K562 (cell line): Measurements from ENCODE around the gene NXF2.
"Not testable (repeated sequence)": the region's sequence is repeated elsewhere in the genome, so short reads cannot be mapped to it uniquely, and the experiment has no call there.

Experiments
- CHCHD3 ChIP-seq: fragments of 250-450 bp; sonication (Bioruptor Pico); IDR thresholded peaks from 2 replicates; pipeline ENCODE4 v2.1.2; 2022; ENCODE audit warnings: mild to moderate bottlenecking
- SIX5 ChIP-seq, 2 experiments: IDR thresholded peaks; 2 replicates each; pipeline ENCODE4 v1.6.1; 2011; ENCODE audit warnings: low read length in 2 of 2, borderline replicate concordance in 1 of 2, low read depth in 1 of 2, mild to moderate bottlenecking in 1 of 2, moderate library complexity in 1 of 2; ENCODE audit not compliant: insufficient read depth in 1 of 2
- TF ChIP-seq, protein P1 (sequence below): fragments of 150-350 bp; conservative IDR thresholded peaks from 2 replicates; pipeline ENCODE4 v1.6.1; 2014; ENCODE audit warnings: low read length

DNA sequence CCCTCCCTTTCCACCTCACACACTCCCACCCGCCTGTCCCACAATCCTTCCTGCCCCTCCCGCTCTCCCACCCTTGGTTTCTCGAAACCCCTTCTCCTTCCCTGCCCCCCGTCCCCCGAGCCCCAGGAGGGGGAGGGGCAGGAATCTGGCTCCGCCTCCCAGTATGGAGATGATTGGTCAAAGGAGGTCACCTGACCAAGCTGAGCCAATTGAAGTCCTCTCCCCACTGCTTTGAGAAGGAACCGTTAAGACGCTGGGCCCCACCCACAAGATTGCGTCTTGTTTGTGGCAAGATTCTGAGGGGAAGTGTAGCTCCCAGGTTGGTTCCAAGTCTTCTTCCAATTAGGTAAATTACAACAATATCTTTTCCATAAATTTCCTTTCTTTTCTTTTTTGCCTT is at the start of gene NXF2:
- TF ChIP-seq SIX5 (IDR thresholded peaks at IDR 0.05; ENCODE audit: borderline replicate concordance in 1 of 2, insufficient read depth in 1 of 2, low read depth in 1 of 2, low read length in 2 of 2); CHCHD3 (CRISPR knock-in tag): not testable (repeated sequence)
- TF ChIP-seq, protein P1, sequence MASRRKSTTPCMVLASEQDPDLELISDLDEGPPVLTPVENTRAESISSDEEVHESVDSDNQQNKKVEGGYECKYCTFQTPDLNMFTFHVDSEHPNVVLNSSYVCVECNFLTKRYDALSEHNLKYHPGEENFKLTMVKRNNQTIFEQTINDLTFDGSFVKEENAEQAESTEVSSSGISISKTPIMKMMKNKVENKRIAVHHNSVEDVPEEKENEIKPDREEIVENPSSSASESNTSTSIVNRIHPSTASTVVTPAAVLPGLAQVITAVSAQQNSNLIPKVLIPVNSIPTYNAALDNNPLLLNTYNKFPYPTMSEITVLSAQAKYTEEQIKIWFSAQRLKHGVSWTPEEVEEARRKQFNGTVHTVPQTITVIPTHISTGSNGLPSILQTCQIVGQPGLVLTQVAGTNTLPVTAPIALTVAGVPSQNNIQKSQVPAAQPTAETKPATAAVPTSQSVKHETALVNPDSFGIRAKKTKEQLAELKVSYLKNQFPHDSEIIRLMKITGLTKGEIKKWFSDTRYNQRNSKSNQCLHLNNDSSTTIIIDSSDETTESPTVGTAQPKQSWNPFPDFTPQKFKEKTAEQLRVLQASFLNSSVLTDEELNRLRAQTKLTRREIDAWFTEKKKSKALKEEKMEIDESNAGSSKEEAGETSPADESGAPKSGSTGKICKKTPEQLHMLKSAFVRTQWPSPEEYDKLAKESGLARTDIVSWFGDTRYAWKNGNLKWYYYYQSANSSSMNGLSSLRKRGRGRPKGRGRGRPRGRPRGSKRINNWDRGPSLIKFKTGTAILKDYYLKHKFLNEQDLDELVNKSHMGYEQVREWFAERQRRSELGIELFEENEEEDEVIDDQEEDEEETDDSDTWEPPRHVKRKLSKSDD, result not testable (repeated sequence)
